Embryonic facial prominence (tissue), 1 donor: Measurements from ENCODE around the gene LDB3.

ENCODE experiments used
- DNase-seq: peaks from one replicate; pipeline ENCODE4 v3.0.0-alpha.2; 2016; ENCODE audit errors: extremely low spot score

The LDB3 gene

GRCh38 chr10:86685893-86686632 is 17.8 kb downstream of the LDB3 start:
- no peak for DNase-seq

GRCh38 chr10:86686972-86687371 is 18.7 kb downstream of the LDB3 start:
- no peak for DNase-seq

GRCh38 chr10:86687750-86688149 is 19.4 kb downstream of the LDB3 start:
- peak; percentile 36 for DNase-seq

- DNase-seq, result peak; percentile 53
Observed at GRCh38 chr10:86688398-86688921, 20.1 kb downstream of the LDB3 start.

GRCh38 chr10:86689146-86689545 is 20.8 kb downstream of the LDB3 start:
- no peak for DNase-seq

DNA sequence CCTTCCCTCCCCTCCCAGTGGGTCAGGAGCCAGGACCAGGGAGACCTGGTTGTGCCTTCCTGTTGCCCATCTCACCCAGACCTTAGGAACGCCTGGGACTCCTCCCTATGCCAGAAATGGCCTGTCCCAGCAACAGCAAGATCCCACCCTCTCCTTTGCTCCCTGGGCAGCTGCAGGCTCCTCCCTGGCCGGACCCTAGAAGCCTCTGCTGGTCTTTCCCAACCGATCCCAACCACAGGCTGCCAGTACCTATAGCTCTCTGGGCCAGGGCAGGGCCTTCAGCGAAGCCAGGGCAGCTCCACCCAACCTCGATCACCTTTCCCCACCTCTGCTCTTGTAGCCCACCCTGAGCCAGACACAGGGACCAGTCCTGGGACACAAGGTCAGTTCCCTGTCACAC is 21.9 kb downstream of the LDB3 start:
- no peak for DNase-seq

- DNase-seq, result no peak
Observed at GRCh38 chr10:86690657-86691084, 22.4 kb downstream of the LDB3 start.

GRCh38 chr10:86691333-86692022 is 23.2 kb downstream of the LDB3 start:
- DNase-seq, result no peak

DNA sequence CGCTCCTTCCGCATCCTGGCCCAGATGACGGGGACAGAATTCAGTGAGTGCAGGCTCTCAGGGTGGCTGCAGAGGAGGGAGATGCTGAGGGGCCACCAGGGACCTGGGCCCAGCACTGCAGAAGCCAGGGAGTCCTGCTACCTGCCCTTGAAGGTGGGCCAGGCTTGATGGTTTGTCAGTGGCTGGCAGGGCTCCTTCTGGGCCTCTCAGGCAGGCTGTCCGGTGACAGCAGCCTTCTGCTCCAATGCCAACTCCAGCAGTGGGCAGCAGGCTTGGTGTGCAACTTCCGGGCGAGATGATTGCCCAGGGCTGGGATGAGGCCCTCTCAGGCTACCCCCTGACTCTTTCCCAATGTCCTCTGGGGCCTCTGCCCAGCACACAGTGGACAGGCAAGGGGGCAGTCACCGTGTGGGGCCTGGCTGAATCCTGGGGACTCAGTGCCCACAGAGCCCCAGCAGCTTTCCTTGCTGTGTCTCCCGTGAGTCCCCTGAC is 23.8 kb downstream of the LDB3 start:
- no peak for DNase-seq

GRCh38 chr10:86692664-86693063 is 24.4 kb downstream of the LDB3 start:
- no peak for DNase-seq

GRCh38 chr10:86693275-86693674 is 25.0 kb downstream of the LDB3 start:
- no peak for DNase-seq

DNA sequence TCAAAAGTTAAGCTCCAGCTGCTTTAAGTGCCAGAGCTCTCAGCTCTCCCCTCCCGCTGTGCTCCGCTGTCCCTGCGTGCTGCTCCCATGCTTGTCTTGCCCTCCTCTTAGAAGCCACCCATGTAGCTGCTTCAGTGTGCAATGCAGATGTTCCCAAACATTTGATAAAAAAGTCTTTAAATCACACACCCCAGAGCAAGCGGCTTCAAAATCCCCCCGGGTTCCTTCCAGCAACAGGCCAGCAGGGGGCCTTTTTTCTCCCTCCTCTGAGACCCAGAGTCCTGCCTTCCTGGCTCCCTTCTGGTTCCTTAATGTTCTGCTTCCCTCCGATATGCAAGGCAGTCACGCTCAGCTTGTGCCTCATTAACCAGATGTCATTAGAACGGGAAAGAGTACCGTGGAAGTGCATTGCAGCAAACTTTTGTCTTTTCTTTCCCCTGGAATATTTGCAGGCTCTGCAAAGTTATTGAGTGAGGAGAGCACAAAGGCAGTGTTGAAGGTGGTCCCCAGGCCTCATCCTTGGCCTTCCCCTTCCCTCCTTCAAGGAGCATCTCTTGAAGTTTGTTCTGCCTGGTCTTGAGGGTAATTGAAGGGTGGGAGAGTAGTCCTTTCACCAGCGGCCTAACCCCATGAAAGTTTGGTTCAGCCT is 25.5 kb downstream of the LDB3 start:
- peak; percentile 42 for DNase-seq

DNA sequence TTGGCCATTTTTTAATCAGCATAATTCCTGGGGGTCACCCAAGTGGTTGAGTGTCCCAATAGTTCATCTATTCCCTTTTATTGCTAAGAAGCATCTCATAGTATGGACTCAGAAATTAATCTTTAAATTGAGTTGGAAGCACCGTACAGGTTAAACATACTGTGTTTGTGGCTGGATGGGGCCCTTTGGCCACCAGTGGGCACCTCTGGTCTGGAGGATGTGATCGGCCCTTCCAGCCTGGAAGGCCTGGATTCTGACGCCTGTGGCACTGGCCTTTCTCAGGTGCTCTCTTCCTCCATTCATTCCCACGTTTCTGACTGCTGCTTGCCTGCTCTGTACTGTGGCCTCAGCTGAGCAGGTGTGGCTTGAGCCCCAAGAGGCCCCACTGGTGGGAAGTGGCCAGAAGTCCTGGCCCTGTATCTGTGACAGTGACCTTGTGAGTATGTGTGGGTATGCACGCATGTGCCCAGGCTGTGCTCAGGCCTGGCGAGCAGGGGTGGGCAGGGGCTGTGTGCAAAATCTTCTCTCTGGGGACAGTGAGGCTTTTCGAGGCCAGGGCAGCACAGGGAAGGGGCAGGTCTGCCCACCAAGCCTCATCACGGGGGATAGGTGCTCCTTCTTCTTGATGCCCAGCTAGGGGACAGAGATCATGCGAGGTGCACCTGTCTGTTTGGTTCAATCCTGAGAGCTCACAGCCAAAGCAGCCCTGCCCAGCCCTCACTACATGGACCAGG is 30.1 kb downstream of the LDB3 start:
- no peak for DNase-seq

DNA sequence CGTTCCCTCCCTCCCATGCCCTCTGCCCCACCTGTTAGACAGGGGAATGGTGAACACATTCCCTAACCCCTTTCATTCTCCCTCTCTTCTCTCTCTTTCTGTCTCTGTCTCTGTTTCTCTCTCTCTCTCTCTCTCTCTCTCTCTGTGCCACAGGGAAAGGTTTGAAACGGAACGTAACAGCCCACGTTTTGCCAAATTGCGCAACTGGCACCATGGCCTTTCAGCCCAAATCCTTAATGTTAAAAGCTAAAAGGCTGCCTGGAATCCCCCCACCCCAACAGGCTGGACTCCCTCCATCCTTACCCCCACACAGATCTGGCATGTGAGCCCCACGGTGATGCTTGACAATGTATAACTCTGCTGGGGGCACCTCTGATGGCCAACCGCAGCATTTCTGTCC is 30.8 kb downstream of the LDB3 start:
- DNase-seq, result no peak

- DNase-seq, result no peak
Observed at GRCh38 chr10:86699541-86699940, 31.2 kb downstream of the LDB3 start.

GRCh38 chr10:86699991-86700840 is 31.9 kb downstream of the LDB3 start:
- DNase-seq, result no peak

DNA sequence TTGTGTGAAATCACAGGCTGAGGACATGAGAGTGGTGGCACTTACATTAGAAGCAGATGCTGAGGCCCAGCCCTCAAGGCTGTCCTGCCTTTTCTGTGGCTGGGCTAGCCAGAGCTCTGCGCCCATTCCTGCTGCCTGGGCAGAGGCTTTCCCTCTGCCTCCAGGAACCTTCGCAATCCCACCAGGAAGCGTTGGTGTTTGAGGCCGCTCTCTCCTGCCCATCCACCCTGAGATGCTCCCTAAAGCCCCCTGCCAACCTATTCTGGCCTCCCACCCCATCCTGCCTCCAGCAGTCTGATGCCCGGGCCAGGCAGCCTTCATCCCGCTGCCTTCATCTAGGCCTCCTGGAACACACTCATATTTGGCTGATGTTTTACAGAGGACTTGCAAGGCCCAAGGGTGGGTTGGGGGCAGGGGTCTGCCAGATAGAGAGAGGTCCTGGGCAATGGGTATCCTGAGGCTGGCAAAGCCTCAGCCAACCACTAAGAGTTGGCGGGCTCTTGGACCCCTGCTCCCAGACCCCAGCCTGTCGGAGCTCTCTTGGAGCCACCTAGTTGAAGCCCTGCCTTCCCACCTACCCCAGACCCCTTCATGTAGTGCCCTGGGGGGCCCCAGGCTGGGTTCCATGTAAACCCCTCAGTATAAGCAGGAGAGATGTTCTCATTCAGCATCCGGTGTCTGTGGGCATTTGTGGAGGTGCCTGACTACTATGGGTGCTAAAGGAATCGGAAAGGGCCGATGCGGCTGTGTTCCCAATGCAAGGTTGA is 32.7 kb downstream of the LDB3 start:
- no peak for DNase-seq

DNA sequence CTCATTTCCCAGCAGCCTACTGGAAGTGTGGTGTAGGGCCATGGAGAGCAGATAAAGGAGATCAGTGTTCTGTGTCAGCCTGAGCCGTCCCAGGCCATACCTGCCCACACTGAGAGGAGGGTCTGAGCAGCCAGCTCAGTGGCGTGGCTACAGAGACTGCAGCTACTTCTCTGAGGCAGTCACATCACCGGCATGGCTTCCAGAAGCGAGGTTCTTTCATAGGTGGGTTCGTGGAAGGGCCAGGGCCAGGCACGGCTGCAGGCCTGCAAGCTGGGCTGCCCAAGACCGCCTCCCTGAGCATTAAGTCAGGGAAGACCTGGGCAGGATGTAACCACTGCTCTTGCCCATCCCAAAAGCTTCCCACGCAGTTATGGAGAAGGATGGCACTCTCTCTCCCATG is 34.9 kb downstream of the LDB3 start:
- DNase-seq, result no peak

GRCh38 chr10:86705139-86705538 is 36.8 kb downstream of the LDB3 start:
- DNase-seq, result no peak

GRCh38 chr10:86705905-86706304 is 37.6 kb downstream of the LDB3 start:
- DNase-seq, result no peak
